ENCODE results near the gene FXN. TPM values are rescaled to one million over a fixed set of nuclear protein-coding genes. Genes with fewer than 3 reads are reported as not detected.
"Not testable (repeated sequence)": the region's sequence is repeated elsewhere in the genome, so short reads cannot be mapped to it uniquely, and the experiment has no call there.

The FXN gene
- total RNA-seq, 1 donor from 2014 or later, result 10.3 TPM

DNA sequence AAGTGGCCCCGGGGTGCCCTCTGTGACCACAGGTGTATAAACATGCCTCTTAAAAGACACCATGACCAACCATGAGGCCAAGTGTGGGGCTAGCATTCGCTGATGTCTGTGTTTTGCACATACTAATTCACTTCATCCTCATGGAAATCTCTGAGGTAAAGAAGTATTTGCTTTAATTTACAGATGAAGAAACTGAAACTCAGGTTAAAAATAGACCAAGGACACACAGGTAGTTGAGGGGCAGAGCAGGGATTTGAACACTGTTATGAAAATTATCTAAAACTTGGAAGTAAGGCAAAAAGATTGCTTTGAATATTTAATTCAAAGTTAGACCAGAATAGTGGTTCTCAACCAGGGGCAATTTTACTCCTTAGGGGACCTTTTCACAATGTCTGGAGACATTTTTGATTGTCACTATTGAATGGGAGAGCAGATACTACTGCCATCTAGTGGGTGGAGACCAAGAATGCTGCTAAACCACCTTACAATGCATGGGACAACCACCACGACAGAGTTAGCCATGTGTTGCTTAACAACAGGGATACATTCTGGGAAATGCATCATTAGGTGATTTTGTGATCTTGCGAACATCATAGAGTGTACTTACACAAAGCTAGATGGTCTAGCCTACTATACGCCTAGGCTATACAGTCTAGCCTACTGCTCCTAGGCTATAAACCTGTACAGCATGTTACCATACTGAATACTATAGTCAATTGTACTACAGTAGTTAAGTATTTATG, 8.0 kb upstream of the FXN start:
- DNase-seq (ENCODE audit: low spot score), result peak; percentile 35

DNA sequence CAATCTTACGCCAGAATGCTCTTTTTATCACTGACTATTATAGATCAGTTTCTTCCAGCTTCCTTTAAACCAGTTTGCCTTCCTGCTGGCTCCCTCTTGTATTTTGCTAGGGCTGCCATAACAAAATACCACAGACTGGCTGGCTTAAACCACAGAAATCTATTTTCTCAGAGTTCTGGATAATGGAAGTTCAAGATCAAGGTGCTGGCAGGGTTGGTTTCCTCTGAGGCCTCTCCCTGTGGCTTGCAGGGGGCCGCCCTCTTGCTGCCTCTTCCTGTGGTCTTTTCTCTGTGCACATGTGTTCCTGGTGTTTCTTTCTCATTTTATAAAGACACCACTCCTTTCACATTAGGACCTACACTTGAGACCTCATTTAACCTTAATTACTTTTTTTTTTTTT, 6.8 kb upstream of the FXN start:
- DNase-seq (ENCODE audit: low spot score), result no peak

DNA sequence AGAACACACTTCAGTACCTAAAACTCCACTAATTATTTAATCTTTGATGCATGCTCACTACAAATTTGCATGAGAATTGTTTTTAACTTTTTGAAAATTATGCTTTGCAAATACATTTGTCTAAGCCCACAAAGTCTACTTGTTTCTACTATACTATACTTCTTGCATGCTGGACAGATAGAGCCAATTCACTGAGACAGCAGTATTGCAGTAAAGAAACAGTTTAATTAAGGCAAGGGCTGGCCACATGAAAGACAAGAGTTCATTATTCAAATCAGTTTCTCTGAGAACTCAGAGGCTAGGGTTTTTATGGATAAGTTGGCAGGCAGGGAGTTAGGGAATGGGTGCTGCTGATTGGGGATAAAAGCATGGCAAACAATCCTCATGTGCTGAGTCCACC, 6.0 kb upstream of the FXN start:
- no peak for DNase-seq (ENCODE audit: low spot score)

DNA sequence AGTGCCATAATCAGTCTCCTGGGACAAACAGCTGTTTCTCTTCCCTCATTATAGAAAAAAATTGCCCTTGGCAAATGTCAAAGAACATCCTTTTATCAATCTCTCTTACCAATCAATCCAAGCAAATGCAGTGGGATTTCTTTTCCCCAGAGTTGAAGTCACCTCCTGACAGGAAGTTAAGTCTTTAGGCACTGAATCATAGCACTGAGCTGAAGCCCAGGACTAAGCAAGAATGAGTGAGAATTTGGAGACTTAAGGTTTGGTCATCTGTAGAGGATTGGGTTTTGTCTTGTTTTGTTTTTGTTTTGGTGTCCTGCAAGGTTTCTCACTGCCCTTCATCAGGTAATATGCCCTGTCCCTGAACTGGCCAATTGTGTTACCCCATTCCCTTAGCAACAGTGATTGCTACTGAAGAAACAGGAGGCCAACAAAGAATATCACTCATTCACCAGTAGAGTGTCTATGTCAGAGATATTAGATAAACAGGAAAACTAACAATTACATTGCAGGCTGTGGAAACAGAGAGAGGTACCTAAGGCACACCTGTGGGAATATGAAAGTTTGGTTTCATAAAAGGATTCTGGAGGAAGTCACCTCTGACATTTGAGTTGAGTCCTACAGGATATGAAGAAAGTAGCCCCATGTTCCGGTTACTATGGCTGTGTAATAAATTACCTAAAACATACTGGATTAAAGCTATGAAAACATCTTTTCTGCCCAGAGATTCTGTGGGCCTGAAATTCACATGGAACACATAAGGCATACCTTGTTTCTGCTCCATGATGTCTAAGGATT, 4.5 kb upstream of the FXN start:
- DNase-seq (ENCODE audit: low spot score), result no peak

DNA sequence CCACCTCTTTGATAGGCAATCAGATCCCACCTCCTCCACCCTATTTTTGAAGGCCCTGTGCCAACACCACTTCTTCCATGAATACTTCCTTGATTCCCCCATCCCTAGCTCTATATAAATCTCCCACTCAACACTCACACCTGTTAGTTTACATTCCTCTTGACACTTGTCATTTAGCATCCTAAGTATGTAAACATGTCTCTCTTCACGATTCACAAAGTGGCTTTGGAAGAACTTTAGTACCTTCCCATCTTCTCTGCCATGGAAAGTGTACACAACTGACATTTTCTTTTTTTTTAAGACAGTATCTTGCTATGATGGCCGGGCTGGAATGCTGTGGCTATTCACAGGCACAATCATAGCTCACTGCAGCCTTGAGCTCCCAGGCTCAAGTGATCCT, 1.5 kb upstream of the FXN start:
- DNase-seq (ENCODE audit: low spot score), result no peak

DNA sequence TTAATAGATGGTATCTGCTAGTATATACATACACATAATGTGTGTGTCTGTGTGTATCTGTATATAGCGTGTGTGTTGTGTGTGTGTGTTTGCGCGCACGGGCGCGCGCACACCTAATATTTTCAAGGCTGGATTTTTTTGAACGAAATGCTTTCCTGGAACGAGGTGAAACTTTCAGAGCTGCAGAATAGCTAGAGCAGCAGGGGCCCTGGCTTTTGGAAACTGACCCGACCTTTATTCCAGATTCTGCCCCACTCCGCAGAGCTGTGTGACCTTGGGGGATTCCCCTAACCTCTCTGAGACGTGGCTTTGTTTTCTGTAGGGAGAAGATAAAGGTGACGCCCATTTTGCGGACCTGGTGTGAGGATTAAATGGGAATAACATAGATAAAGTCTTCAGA, 757 bp downstream of the FXN start:
- DNase-seq (ENCODE audit: low spot score), result no peak

DNA sequence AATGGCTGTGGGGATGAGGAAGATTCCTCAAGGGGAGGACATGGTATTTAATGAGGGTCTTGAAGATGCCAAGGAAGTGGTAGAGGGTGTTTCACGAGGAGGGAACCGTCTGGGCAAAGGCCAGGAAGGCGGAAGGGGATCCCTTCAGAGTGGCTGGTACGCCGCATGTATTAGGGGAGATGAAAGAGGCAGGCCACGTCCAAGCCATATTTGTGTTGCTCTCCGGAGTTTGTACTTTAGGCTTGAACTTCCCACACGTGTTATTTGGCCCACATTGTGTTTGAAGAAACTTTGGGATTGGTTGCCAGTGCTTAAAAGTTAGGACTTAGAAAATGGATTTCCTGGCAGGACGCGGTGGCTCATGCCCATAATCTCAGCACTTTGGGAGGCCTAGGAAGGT, 1.2 kb downstream of the FXN start:
- no peak for DNase-seq (ENCODE audit: low spot score)

DNA sequence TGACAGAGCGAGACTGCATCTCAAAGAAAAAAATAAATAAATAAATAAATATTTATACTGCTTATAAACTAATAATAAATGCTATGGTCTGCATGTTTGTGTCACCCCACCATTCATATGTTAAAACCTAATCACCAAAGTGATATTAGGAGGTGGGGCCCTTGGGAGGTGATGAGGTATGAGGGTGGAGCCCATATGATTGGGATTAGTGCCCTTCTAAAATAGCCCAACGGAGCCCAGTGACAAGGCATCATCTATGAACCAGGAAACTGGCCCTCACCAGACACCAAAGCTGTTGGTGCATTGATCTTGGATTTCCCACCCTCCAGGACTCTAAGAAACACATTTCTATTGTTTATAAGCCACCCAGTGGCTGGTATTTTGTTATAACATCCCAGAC, 5.1 kb downstream of the FXN start:
- no peak for DNase-seq (ENCODE audit: low spot score)

DNA sequence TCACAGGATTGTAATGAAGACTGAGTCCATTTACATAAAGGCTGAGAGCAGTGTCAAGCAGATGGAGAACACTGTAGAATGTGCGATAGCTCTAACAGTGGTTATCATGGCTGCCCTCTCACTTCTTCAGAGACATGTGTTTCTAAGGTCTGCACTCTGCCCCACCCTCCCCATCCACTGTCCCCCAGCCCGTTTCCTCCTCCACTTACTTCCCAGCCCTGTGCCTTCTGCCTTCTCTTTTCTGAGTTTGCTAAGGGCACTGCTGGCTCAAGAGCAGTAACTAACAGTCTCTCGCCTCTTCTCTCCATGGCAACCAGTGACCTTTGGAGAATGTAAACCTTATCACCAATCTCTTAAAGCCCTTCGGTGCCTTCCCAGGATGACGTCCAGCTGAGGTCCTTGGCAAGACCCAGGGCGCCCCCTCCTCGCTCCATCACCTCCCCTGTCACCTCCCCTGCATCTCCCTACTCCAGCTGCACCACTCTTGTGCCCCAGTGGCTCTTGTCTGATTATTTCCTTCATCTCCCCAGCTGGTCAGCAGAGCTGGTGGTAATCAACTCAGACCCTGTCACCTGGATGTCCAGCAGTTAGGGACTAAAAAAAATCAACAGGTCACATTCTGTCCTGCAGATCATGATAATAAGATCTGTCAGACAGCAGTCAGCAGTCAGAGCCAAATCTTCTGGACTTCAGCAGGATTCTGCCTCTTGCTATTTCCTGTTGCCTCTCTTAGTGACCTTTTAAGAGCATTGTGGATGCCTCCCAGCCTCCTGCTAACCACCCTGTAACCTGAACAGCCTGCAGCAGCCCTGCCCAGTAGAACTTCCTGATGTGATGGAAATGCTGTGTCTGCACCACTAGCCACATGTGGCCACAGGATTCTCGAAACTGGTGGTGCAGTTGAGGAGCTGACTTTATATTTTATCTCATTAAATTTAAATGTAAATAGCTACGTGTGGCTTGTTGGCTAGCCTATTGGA, 9.0 kb downstream of the FXN start:
- DNase-seq (ENCODE audit: low spot score), result peak; percentile 16

DNA sequence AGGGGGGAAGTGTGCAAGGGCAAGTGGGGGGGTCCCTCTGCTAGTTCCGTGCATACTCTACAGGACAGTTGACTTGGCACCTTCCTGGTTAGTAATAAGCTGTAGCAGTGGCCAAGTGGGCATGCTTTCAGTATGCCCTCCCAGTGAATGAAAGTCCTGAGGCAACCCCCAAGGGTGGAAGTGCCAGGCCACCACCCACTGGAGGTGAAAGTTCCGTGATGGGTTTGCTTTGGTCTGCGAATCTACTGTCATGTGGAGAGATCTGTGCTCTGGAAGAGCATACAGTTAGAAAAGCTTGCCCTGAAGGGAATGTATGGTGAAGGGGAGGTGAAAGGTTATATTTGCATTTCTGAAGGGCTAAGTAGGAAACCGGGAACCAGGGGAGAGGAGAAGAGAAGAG, 10.3 kb downstream of the FXN start:
- DNase-seq (ENCODE audit: low spot score), result no peak

DNA sequence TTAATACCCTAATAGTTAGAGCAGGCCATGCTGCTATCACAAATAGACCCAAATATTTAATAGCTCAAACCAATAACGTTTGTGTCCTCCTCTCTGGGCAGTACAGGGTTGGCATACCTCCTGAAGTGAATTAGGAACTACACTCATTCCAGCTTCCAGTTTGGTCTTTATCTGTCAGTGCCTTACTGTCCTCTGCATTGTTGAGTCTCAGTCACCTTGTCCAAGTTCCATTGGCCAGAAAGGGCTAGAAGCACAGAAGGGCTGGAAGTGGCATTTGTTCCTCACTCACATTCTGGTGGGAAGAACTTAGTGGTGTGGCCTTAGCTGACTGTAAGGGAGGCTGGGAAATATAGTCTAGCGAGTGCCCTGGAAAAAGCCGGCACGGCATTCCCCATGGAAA, 11.2 kb downstream of the FXN start:
- DNase-seq (ENCODE audit: low spot score), result no peak

DNA sequence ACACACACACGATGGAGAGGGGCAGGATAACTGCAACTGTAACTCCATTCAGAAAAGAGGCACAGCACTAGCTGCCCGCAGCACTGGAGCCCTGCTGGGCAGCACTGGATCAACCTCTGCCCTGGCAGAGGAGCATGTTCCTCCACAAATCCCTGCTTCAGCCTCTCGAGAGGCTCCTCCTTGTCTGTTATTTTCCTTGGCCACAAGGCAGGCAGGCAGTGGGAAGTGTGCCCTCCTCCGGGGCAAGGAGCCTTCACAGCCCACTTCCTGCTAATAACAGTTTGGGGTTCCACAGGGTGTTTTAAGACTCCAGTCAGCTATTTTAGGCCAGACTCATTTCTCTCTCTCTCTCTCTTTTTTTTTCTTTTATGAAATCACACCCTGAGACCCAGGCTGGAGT, 11.8 kb downstream of the FXN start:
- DNase-seq (ENCODE audit: low spot score), result no peak

DNA sequence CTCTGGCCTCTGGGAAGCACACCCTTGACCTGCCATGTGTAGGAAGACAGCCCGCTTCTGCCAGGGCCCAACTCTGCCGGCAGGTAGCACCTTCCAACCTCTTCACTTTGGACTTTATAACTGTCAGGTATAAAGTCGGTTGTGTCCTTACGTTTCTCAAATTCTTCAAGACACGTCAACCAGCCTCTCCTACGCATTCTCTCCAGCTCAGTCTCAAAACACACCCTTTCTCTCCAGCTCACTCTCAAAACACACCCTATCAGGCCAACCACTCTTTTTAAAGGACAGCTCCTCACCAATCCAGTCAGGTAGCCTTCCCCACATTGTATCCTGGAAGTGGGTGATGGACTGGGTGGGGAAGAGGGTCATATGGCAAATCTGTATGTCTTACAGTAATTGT, 13.5 kb downstream of the FXN start:
- no peak for DNase-seq (ENCODE audit: low spot score)

DNA sequence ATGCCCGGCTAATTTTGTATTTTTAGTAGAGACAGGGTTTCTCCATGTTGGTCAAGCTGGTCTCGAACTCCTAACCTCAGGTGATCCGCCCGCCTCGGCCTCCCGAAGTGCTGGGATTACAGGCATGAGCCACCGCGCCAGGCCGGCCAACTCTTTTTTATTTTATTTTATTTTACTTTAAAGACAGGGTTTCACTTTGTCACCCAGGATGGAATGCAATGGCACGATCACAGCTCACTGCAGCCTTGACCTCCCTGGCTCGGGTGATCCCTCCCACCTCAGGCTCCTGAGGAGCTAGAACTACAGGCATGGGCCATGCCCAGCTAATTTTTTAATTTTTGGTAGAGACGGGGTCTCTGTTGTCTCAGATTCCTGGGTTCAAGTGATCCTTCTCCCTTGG, 15.4 kb downstream of the FXN start:
- DNase-seq (ENCODE audit: low spot score), result not testable (repeated sequence)

DNA sequence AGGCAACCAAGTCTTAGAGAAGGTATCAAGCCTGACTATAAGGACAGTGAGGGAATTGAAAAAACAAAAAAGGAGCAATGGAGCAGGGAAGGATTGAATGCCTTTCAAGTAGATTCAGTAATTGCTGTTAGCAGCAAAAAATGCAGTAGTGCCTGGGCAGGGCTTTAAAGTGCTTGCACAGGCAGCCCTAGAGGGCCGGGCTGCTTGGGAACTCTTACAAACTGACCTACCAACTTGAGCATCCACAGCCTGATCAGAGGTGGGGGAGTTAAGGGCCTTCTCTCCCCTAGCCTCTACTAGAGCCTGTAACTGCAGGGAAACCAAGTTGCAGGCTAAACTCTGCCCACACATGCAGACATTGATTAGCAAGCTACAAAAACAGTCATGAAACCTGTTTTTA, 19.4 kb downstream of the FXN start:
- no peak for DNase-seq (ENCODE audit: low spot score)

DNA sequence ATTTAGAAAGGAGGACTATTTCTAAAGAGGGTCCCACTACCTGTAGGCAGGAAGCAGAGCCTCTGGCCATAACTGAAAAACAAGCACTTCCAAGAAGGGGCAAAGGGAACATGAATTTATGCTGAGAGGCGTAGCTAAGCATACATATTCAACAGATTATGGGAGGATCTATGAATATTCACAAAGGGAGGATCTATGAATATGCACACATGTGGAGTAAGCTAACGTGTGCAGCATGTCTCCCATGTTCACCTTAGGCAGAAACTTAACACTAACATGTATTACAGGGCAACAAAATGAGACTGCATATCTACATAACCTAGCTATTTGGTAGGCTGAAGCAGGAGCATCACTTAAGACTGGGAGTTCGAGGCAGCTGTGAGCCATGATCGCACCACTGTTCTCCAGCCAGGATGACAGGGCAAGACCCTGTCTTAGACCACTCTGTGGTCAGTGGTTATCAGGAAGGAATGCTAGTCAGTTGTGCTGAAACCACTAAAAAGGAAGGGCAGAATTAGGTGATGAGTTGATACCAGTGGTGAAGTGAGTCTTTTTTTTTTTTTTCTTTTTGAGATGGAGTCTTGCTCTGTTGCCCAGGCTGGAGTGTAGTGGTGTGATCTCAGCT, 20.8 kb downstream of the FXN start:
- DNase-seq (ENCODE audit: low spot score), result no peak

DNA sequence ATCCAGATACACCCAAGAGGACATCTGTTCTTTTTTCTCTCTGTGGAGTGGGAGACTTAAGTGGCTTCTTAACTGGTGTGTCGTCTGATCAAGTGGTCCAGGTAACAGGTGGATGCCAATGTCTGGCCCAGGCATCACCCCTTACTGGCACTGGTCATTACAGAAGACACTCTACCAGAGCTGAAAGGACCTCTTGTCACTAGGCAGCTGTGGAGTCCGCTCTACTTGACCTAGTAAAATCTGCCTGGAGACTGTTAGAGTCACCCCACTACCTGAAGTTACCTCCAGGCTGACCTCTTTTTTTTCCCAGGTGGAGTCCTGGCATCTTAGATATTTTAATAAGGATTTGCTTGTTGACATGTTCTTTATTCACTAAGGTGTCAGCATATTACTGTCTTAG, 22.5 kb downstream of the FXN start:
- DNase-seq (ENCODE audit: low spot score), result no peak

DNA sequence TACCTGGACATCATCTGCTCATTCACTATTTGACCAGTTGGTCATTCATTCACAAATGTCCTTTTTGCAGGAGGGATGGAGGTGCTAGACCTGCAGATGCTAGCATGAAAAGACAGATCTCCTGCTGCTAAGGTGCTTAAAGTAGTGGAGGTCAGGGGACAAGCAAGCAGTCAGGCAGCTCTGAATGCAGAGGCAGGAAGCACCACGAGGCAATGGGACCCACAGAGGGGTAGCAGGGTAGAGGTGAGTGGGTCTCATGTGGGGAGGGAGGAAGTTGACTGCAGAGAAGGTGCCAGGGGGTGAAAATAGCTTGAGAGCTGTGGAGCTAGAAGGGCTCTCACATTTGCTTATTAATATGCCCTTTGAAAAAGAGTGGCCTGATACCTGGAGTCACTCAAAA, 25.2 kb downstream of the FXN start:
- no peak for DNase-seq (ENCODE audit: low spot score)

DNA sequence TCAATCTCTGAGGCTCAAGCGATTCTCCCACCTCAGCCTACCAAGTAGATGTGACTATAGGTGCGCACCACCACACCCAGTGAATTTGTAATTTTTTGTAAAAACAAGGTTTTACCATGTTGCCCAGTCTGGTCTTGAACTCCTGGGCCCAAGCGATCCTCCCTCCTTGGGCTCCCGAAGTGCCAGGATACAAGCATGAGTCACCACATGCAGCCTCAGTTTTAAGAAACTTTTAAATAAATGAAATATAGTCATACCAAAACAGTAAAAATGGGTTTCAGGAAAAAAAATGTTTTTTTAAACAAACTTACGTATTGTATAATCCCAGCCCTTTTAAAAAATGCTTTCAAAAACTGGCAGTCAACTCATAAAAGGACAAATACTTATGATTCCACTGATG, 26.6 kb downstream of the FXN start:
- DNase-seq (ENCODE audit: low spot score), result no peak

DNA sequence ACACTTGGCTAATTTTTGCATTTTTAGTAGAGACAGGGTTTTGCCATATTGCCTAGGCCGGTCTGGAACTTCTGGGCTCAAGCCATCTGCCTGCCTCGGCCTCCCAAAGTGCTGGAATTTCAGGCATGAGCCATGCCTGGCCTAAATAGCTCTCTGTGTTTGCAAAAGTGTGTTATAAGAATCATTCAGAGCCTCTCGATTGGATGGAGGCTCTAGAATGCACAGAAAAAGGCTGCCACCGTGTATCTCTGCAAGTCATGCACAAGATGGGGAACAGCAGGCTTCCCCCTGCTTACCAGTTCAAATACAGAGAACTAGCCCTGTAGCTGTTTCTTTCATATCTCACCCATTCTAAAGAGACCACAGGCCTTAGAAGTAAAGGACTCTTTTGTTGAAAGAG, 28.3 kb downstream of the FXN start:
- no peak for DNase-seq (ENCODE audit: low spot score)

DNA sequence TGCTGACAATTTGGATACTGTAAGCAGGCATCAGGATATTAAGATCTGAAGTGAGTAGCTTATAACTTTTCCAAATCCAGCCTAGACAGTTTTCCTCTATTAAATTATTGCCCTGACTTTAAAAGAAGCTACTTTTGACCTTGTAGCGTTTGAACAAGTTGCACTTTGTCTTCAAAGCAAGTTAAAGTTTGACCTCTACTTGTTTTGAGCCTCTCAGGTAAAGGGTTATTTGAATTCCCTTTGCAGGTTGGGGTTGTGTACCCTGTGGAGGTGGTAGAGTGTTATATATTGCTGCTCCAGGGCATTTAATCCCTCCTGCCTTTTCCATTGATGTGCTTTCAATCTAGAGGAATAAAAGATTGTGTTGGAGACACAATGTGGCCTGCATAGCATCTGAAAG, 30.1 kb downstream of the FXN start:
- no peak for DNase-seq (ENCODE audit: low spot score)

DNA sequence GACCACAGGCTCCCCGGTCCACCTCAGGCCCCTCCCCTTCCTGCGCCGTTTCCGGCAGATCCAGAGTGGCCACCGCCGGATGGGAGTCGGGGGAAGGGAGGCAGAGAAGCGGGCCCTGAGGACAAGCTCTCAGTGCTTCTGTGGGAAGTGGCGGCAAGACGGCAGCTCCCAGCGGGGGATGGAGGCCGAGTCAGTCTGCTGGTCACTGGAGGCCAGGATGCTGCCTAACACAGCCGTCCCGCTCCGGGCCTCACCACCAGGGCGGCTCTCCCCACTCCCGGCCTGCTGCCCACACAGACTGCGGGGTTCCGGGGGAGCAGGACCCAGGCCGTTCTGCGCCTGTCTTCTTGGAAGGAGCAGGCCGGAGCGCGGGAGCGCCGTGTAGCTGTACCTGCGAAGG, 31.4 kb downstream of the FXN start:
- DNase-seq (ENCODE audit: low spot score), result no peak
